Measurements from ENCODE around the gene PAM. TPM values are rescaled to one million over a fixed set of nuclear protein-coding genes. Genes with fewer than 3 reads are reported as not detected.

The PAM gene
- total RNA-seq, 1 experiment from 2014 or later = 90.0 TPM

GRCh38 chr5:102733534-102733933, 21.6 kb upstream of the PAM start:
- Histone ChIP-seq H3K4me3 (ENCODE audit: low read length) (no peak overlapping the region), H3K27ac (ENCODE audit: low read length) (no peak overlapping the region), H3K9me2 (replicated peaks; ENCODE audit: low read length) (no peaks in the 10 kb centered on the region), H3K4me1 (ENCODE audit: insufficient read depth, low read length) (peaks cover 7% of the 10 kb centered on the region; the same call in 1 of the 2 replicates), H4K20me1 (ENCODE audit: low read length) (no peaks in the 10 kb centered on the region), H3K9ac (ENCODE audit: low read length) (no peak overlapping the region), H3K27me3 (ENCODE audit: low read length) (no peaks in the 10 kb centered on the region), H3F3A (ENCODE audit: low read length, unreplicated experiment) (no peaks in the 10 kb centered on the region), H2AFZ (ENCODE audit: low read length) (no peak overlapping the region), H3K4me2 (ENCODE audit: low read length) (no peak overlapping the region), H3K9me3 (ENCODE audit: low read length) (no peaks in the 10 kb centered on the region), H3K36me3 (ENCODE audit: low read depth, low read length) (no peaks in the 10 kb centered on the region), H3K79me2 (ENCODE audit: low read length) (no peaks in the 10 kb centered on the region)
- no peak for TF ChIP-seq EZH2phosphoT487 (IDR thresholded peaks at IDR 0.05; ENCODE audit: borderline replicate concordance, low read length)
- TF ChIP-seq, protein P1, sequence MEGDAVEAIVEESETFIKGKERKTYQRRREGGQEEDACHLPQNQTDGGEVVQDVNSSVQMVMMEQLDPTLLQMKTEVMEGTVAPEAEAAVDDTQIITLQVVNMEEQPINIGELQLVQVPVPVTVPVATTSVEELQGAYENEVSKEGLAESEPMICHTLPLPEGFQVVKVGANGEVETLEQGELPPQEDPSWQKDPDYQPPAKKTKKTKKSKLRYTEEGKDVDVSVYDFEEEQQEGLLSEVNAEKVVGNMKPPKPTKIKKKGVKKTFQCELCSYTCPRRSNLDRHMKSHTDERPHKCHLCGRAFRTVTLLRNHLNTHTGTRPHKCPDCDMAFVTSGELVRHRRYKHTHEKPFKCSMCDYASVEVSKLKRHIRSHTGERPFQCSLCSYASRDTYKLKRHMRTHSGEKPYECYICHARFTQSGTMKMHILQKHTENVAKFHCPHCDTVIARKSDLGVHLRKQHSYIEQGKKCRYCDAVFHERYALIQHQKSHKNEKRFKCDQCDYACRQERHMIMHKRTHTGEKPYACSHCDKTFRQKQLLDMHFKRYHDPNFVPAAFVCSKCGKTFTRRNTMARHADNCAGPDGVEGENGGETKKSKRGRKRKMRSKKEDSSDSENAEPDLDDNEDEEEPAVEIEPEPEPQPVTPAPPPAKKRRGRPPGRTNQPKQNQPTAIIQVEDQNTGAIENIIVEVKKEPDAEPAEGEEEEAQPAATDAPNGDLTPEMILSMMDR (conservative IDR thresholded peaks at IDR 0.05; ENCODE audit: low read depth, low read length) = no peak
- TF ChIP-seq EZH2 (IDR thresholded peaks at IDR 0.05; ENCODE audit: low read length, unreplicated experiment) = no peak
- intact Hi-C loops (cut with micrococcal nuclease) = no loop called here
- CTCF ChIA-PET = no interaction called here
- BruUV-seq (replicated peaks) = no TSS peak
- POLR2A ChIA-PET (ENCODE audit: unreplicated experiment) = no interaction called here
- DNase-seq (no peak), ATAC-seq (no peak)

DNA sequence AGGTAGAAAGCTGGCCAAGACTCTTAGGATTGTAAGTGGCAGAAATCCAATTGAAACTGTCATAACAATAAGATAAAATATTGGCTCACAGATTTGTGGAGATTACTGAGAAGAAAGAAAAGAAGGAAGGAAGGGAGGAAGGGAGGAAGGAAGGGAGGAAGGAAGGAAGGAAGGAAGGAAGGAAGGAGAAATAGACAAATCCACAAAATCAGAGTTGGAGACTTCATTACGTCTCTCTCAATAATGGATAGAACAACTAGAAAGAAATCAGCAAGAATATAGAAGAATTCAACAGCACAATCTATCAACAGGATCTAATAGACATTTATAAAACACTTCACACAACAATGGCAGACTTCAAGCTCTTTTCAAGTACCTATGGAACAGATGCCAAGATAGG, 17.9 kb upstream of the PAM start:
- no peaks in the 10 kb centered on the region for H3K36me3 ChIP-seq (ENCODE audit: low read depth, low read length)
- ATAC-seq (no peak), DNase-seq (no peak)
- no peaks in the 10 kb centered on the region for H4K20me1 ChIP-seq (ENCODE audit: low read length)
- no peaks in the 10 kb centered on the region for H3K79me2 ChIP-seq (ENCODE audit: low read length)
- ChIA-PET POLR2A (ENCODE audit: unreplicated experiment) (no interaction called here), CTCF (no interaction called here)
- H3K9me2 ChIP-seq (replicated peaks; ENCODE audit: low read length) = no peaks in the 10 kb centered on the region
- intact Hi-C loops (cut with micrococcal nuclease) = no loop called here
- no peak overlapping the region for H3K9ac ChIP-seq (ENCODE audit: low read length)
- peaks cover 7% of the 10 kb centered on the region; the same call in 1 of the 2 replicates for H3K4me1 ChIP-seq (ENCODE audit: insufficient read depth, low read length)
- H3K27ac ChIP-seq (ENCODE audit: low read length) = no peak overlapping the region
- BruUV-seq (replicated peaks) = no TSS peak
- H3K27me3 ChIP-seq (ENCODE audit: low read length) = no peaks in the 10 kb centered on the region
- no peak overlapping the region for H3K4me3 ChIP-seq (ENCODE audit: low read length)
- H2AFZ ChIP-seq (ENCODE audit: low read length) = no peak overlapping the region
- no peak overlapping the region for H3K4me2 ChIP-seq (ENCODE audit: low read length)
- no peaks in the 10 kb centered on the region for H3F3A ChIP-seq (ENCODE audit: low read length, unreplicated experiment)
- TF ChIP-seq EZH2 (IDR thresholded peaks at IDR 0.05; ENCODE audit: low read length, unreplicated experiment) = no peak
- TF ChIP-seq, protein P1 (conservative IDR thresholded peaks at IDR 0.05; ENCODE audit: low read depth, low read length) = no peak
- TF ChIP-seq EZH2phosphoT487 (IDR thresholded peaks at IDR 0.05; ENCODE audit: borderline replicate concordance, low read length) = no peak
- H3K9me3 ChIP-seq (ENCODE audit: low read length) = no peaks in the 10 kb centered on the region

- Histone ChIP-seq H3K9me2 (replicated peaks; ENCODE audit: low read length) (no peaks in the 10 kb centered on the region), H2AFZ (ENCODE audit: low read length) (peak overlapping the region; percentile 22; the same call in 1 of the 2 replicates), H3K4me3 (ENCODE audit: low read length) (no peak overlapping the region), H3K27ac (ENCODE audit: low read length) (no peak overlapping the region), H4K20me1 (ENCODE audit: low read length) (no peaks in the 10 kb centered on the region), H3K27me3 (ENCODE audit: low read length) (no peaks in the 10 kb centered on the region), H3F3A (ENCODE audit: low read length, unreplicated experiment) (no peaks in the 10 kb centered on the region), H3K9me3 (ENCODE audit: low read length) (no peaks in the 10 kb centered on the region), H3K4me1 (ENCODE audit: insufficient read depth, low read length) (peaks cover 7% of the 10 kb centered on the region; the same call in 1 of the 2 replicates), H3K79me2 (ENCODE audit: low read length) (no peaks in the 10 kb centered on the region), H3K9ac (ENCODE audit: low read length) (no peak overlapping the region), H3K36me3 (ENCODE audit: low read depth, low read length) (no peaks in the 10 kb centered on the region), H3K4me2 (ENCODE audit: low read length) (0 out of 2 replicates have a peak overlapping the region, but pooled peaks have one; percentile 5)
- ChIA-PET POLR2A (ENCODE audit: unreplicated experiment) (no interaction called here), CTCF (no interaction called here)
- ATAC-seq (peak; percentile 68), DNase-seq (peak; percentile 62)
- no peak for TF ChIP-seq EZH2phosphoT487 (IDR thresholded peaks at IDR 0.05; ENCODE audit: borderline replicate concordance, low read length)
- no peak for TF ChIP-seq EZH2 (IDR thresholded peaks at IDR 0.05; ENCODE audit: low read length, unreplicated experiment)
- TF ChIP-seq, protein P1 (conservative IDR thresholded peaks at IDR 0.05; ENCODE audit: low read depth, low read length) = no peak
- no TSS peak for BruUV-seq (replicated peaks)
- intact Hi-C loops (cut with micrococcal nuclease) = no loop called here
Observed at GRCh38 chr5:102737805-102738469, 17.2 kb upstream of the PAM start.

All from PC-3 (cell line).